ENCODE data around the gene DOCK3.

GRCh38 chr3:51311055-51311454 is 636.3 kb downstream of the DOCK3 start:
- no peak for TF ChIP-seq ZNF565 (CRISPR knock-in tag; conservative IDR thresholded peaks at IDR 0.05; ENCODE audit: low read depth)
- TF ChIP-seq POU6F1 (CRISPR knock-in tag; IDR thresholded peaks at IDR 0.05; ENCODE audit: borderline replicate concordance, low read depth), result no peak
- TF ChIP-seq ZC3H10 (CRISPR knock-in tag; IDR thresholded peaks at IDR 0.05), result no peak
- TF ChIP-seq ESRRG (CRISPR knock-in tag; IDR thresholded peaks at IDR 0.05), result no peak
- no peak for TF ChIP-seq ZFP30 (CRISPR knock-in tag; IDR thresholded peaks at IDR 0.05)
- no peak for TF ChIP-seq TSHZ2 (CRISPR knock-in tag; IDR thresholded peaks at IDR 0.05)
- TF ChIP-seq PATZ1 (CRISPR knock-in tag; IDR thresholded peaks at IDR 0.05; ENCODE audit: borderline replicate concordance), result no peak
- TF ChIP-seq ZFP3 (CRISPR knock-in tag; IDR thresholded peaks at IDR 0.05), result no peak
